GM12874 (cell line): Measurements from ENCODE around the gene NUP50.

ENCODE experiments used
- CTCF ChIP-seq: IDR thresholded peaks from 2 replicates; pipeline ENCODE4 v1.5.1; 2011; ENCODE audit warnings: low read depth, mild to moderate bottlenecking, control low read depth, low read length, moderate library complexity; ENCODE audit not compliant: insufficient read depth

NUP50 gene

GRCh38 chr22:45227645-45228400, 64.1 kb downstream of the NUP50 start:
- no peak for TF ChIP-seq CTCF

- no peak for TF ChIP-seq CTCF
Observed at GRCh38 chr22:45228401-45228754, 64.7 kb downstream of the NUP50 start.

- TF ChIP-seq CTCF, result no peak
Observed at GRCh38 chr22:45229181-45229580, 65.5 kb downstream of the NUP50 start.

DNA sequence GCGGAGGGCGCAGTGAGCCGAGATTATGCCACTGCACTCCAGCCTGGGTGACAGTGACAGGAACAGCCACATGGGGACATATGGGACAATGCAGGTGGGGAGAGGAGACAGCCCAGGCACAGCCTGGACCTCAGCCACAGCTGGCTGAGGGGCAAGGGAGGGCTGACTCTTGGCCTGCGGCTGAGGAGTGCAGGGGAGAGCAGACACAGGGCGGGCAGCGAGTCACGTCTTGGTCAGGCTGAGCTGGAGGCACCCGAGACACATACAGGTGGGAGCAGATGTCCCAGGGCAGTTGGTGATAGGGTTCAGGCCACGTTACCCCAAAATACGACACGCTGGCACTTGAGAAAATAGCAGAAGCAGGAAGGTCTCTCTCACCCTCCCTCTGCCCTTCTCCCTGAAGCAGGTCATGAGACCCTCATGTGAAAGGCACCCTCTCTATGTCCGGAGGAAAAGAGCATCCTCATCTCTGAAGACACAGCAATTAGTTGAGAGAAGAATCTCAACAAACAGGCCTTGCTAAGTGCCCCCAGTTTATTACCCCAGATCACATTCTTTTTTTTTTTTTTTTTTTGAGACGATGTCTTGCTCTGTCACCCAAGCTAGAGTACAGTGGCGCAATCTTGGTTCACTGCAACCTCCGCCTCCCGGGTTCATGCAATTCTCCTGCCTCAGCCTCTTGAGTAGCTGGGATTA, 66.4 kb downstream of the NUP50 start:
- no peak for TF ChIP-seq CTCF

DNA sequence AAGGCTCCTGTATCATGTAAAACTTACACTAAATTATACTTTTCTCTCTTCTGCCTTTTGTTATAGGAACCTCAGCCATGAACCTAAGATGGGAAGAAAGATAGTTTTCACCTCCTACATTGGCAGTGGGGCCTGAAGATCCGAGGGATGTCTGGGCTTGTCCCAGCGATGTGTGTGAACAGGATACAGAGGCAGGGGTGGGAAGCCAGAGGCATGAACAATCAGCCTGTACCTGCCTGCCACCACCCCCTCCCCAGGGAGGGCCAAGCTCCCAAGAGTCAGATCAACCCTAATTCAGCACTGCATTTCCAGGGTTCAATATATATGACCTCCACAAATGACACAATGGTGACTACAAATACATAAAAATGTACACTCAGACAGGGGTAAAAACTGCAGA, 67.6 kb downstream of the NUP50 start:
- TF ChIP-seq CTCF, result no peak

DNA sequence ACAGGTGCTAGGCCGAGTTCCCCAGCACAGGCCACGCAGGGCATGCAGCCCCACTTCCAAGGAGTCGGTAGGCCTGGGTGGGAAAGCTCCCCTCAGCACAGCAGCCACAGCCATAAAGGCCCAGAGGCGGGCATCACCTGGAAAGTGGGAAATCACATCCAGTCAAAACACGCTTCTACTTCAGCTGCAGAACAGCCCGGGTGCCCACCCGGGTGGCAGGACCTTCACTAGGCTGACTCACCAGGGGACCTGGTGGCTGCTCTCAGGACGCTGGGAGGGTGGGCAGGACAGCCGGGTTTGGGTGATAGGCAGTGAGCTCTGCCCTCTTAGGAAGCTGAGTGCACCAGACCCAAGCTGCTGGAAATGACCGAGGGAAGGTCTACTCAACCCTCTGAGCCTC, 69.7 kb downstream of the NUP50 start:
- TF ChIP-seq CTCF, result no peak

- no peak for TF ChIP-seq CTCF
Observed at GRCh38 chr22:45233827-45234226, 70.1 kb downstream of the NUP50 start.
